ENCODE measurements around the gene LINGO1.

Gene LINGO1

GRCh38 chr15:77589839-77590238 lies 42.9 kb downstream of the LINGO1 start:
- Histone ChIP-seq H3K4ac (ENCODE audit: low read length) (no peak overlapping the region), H3K27ac (replicated peaks; ENCODE audit: low read length) (no peak overlapping the region), H3K79me1 (ENCODE audit: low read depth, low read length) (no peaks in the 10 kb centered on the region), H3K4me2 (ENCODE audit: insufficient read depth, low read length, poor library complexity, severe bottlenecking) (no peak overlapping the region), H4K91ac (ENCODE audit: low read depth, low read length, poor library complexity) (no peak overlapping the region), H3K4me1 (ENCODE audit: control insufficient read depth in 2 of 2, insufficient read depth in 1 of 2, low read depth in 1 of 2, low read length in 2 of 2) (peaks cover 3 to 9% of the 10 kb centered on the region in 2 donors), H3K36me3 (replicated peaks in 1 of 2; ENCODE audit: control insufficient read depth in 2 of 2, insufficient read depth in 2 of 2, low read length in 2 of 2) (no peaks in the 10 kb centered on the region), H2BK15ac (ENCODE audit: low read length) (no peak overlapping the region), H2AFZ (ENCODE audit: low read length) (no peak overlapping the region), H3K4me3 (ENCODE audit: low read length in 2 of 2) (no peak overlapping the region), H3K27me3 (ENCODE audit: control insufficient read depth in 3 of 3, insufficient read depth in 3 of 3, low read depth in 1 of 3, low read length in 3 of 3) (peaks cover 0 to 7% (median 0%) of the 10 kb centered on the region in 3 experiments), H2BK120ac (ENCODE audit: low read depth, low read length) (peak overlapping the region; percentile 16), H2AK5ac (ENCODE audit: low read depth, low read length) (no peak overlapping the region), H4K8ac (ENCODE audit: low read depth, low read length) (no peak overlapping the region), H3K18ac (ENCODE audit: low read length) (peak overlapping the region; percentile 88), H3K9me3 (replicated peaks in 1 of 2; ENCODE audit: control insufficient read depth in 2 of 2, insufficient read depth in 1 of 2, low read depth in 1 of 2, low read length in 2 of 2) (peaks cover 0 to 5% of the 10 kb centered on the region in 2 donors), H3K14ac (ENCODE audit: low read length) (no peak overlapping the region), H3K9ac (ENCODE audit: low read depth, low read length, poor library complexity) (no peak overlapping the region), H2BK12ac (ENCODE audit: low read length) (no peak overlapping the region), H3K23ac (ENCODE audit: low read depth, low read length, poor library complexity) (peak overlapping the region; percentile 49), H2BK5ac (ENCODE audit: low read length) (no peak overlapping the region)
- WGBS, 2 donors (ENCODE audit: extremely low coverage in 2 of 2, insufficient read length in 2 of 2, insufficient replicate concordance in 1 of 2) = no CpG with 5 or more reads among the region's 6 CpGs
- DNase-seq (ENCODE audit: low spot score) = no peak

GRCh38 chr15:77588126-77588525 lies 44.6 kb downstream of the LINGO1 start:
- H3K4me1 ChIP-seq (ENCODE audit: control insufficient read depth in 2 of 2, insufficient read depth in 1 of 2, low read depth in 1 of 2, low read length in 2 of 2) = peaks cover 5 to 13% of the 10 kb centered on the region in 2 donors
- H3K4me2 ChIP-seq (ENCODE audit: insufficient read depth, low read length, poor library complexity, severe bottlenecking) = no peak overlapping the region
- H3K18ac ChIP-seq (ENCODE audit: low read length) = peak overlapping the region; percentile 61
- H3K14ac ChIP-seq (ENCODE audit: low read length) = no peak overlapping the region
- H3K79me1 ChIP-seq (ENCODE audit: low read depth, low read length) = no peaks in the 10 kb centered on the region
- peaks cover 0 to 7% (median 0%) of the 10 kb centered on the region in 3 experiments for H3K27me3 ChIP-seq (ENCODE audit: control insufficient read depth in 3 of 3, insufficient read depth in 3 of 3, low read depth in 1 of 3, low read length in 3 of 3)
- H4K8ac ChIP-seq (ENCODE audit: low read depth, low read length) = no peak overlapping the region
- no peak overlapping the region for H3K4me3 ChIP-seq (ENCODE audit: low read length in 2 of 2)
- peaks cover 0 to 5% of the 10 kb centered on the region in 2 donors for H3K9me3 ChIP-seq (replicated peaks in 1 of 2; ENCODE audit: control insufficient read depth in 2 of 2, insufficient read depth in 1 of 2, low read depth in 1 of 2, low read length in 2 of 2)
- no peak overlapping the region for H3K4ac ChIP-seq (ENCODE audit: low read length)
- no CpG with 5 or more reads among the region's 12 CpGs for WGBS, 2 donors (ENCODE audit: extremely low coverage in 2 of 2, insufficient read length in 2 of 2, insufficient replicate concordance in 1 of 2)
- peak overlapping the region; percentile 90 for H2AK5ac ChIP-seq (ENCODE audit: low read depth, low read length)
- no peak overlapping the region for H2BK12ac ChIP-seq (ENCODE audit: low read length)
- no peaks in the 10 kb centered on the region for H3K36me3 ChIP-seq (replicated peaks in 1 of 2; ENCODE audit: control insufficient read depth in 2 of 2, insufficient read depth in 2 of 2, low read length in 2 of 2)
- DNase-seq (ENCODE audit: low spot score) = no peak
- H2AFZ ChIP-seq (ENCODE audit: low read length) = peak overlapping the region; percentile 57
- H3K23ac ChIP-seq (ENCODE audit: low read depth, low read length, poor library complexity) = no peak overlapping the region
- H3K27ac ChIP-seq (replicated peaks; ENCODE audit: low read length) = no peak overlapping the region
- H3K9ac ChIP-seq (ENCODE audit: low read depth, low read length, poor library complexity) = no peak overlapping the region
- H4K91ac ChIP-seq (ENCODE audit: low read depth, low read length, poor library complexity) = no peak overlapping the region
- peak overlapping the region; percentile 34 for H2BK120ac ChIP-seq (ENCODE audit: low read depth, low read length)
- no peak overlapping the region for H2BK5ac ChIP-seq (ENCODE audit: low read length)
- peak overlapping the region; percentile 68 for H2BK15ac ChIP-seq (ENCODE audit: low read length)

GRCh38 chr15:77584691-77585090 lies 48.0 kb downstream of the LINGO1 start:
- Histone ChIP-seq H3K4ac (ENCODE audit: low read length) (no peak overlapping the region), H3K14ac (ENCODE audit: low read length) (no peak overlapping the region), H3K4me1 (ENCODE audit: control insufficient read depth in 2 of 2, insufficient read depth in 1 of 2, low read depth in 1 of 2, low read length in 2 of 2) (peaks cover 5 to 11% of the 10 kb centered on the region in 2 donors), H4K91ac (ENCODE audit: low read depth, low read length, poor library complexity) (no peak overlapping the region), H3K4me2 (ENCODE audit: insufficient read depth, low read length, poor library complexity, severe bottlenecking) (no peak overlapping the region), H2BK15ac (ENCODE audit: low read length) (no peak overlapping the region), H4K8ac (ENCODE audit: low read depth, low read length) (no peak overlapping the region), H3K36me3 (replicated peaks in 1 of 2; ENCODE audit: control insufficient read depth in 2 of 2, insufficient read depth in 2 of 2, low read length in 2 of 2) (no peaks in the 10 kb centered on the region), H2BK120ac (ENCODE audit: low read depth, low read length) (peak overlapping the region; percentile 53), H3K27ac (replicated peaks; ENCODE audit: low read length) (no peak overlapping the region), H3K18ac (ENCODE audit: low read length) (peak overlapping the region; percentile 82), H3K79me1 (ENCODE audit: low read depth, low read length) (no peaks in the 10 kb centered on the region), H2AK5ac (ENCODE audit: low read depth, low read length) (peak overlapping the region; percentile 63), H2AFZ (ENCODE audit: low read length) (no peak overlapping the region), H3K4me3 (ENCODE audit: low read length in 2 of 2) (no peak overlapping the region), H3K9me3 (replicated peaks in 1 of 2; ENCODE audit: control insufficient read depth in 2 of 2, insufficient read depth in 1 of 2, low read depth in 1 of 2, low read length in 2 of 2) (no peaks in the 10 kb centered on the region), H2BK5ac (ENCODE audit: low read length) (no peak overlapping the region), H3K23ac (ENCODE audit: low read depth, low read length, poor library complexity) (no peak overlapping the region), H2BK12ac (ENCODE audit: low read length) (no peak overlapping the region), H3K9ac (ENCODE audit: low read depth, low read length, poor library complexity) (no peak overlapping the region), H3K27me3 (ENCODE audit: control insufficient read depth in 3 of 3, insufficient read depth in 3 of 3, low read depth in 1 of 3, low read length in 3 of 3) (peaks cover 0 to 7% (median 0%) of the 10 kb centered on the region in 3 experiments)
- DNase-seq (ENCODE audit: low spot score) = no peak
- WGBS, 2 donors (ENCODE audit: extremely low coverage in 2 of 2, insufficient read length in 2 of 2, insufficient replicate concordance in 1 of 2) = no CpG with 5 or more reads among the region's 11 CpGs

- Histone ChIP-seq H3K36me3 (replicated peaks in 1 of 2; ENCODE audit: control insufficient read depth in 2 of 2, insufficient read depth in 2 of 2, low read length in 2 of 2) (no peaks in the 10 kb centered on the region), H2BK15ac (ENCODE audit: low read length) (no peak overlapping the region), H3K4me3 (ENCODE audit: low read length in 2 of 2) (no peak overlapping the region), H2BK5ac (ENCODE audit: low read length) (no peak overlapping the region), H3K14ac (ENCODE audit: low read length) (no peak overlapping the region), H3K4ac (ENCODE audit: low read length) (no peak overlapping the region), H4K8ac (ENCODE audit: low read depth, low read length) (no peak overlapping the region), H2BK120ac (ENCODE audit: low read depth, low read length) (peak overlapping the region; percentile 53), H3K27ac (replicated peaks; ENCODE audit: low read length) (no peak overlapping the region), H3K9me3 (replicated peaks in 1 of 2; ENCODE audit: control insufficient read depth in 2 of 2, insufficient read depth in 1 of 2, low read depth in 1 of 2, low read length in 2 of 2) (no peaks in the 10 kb centered on the region), H3K4me1 (ENCODE audit: control insufficient read depth in 2 of 2, insufficient read depth in 1 of 2, low read depth in 1 of 2, low read length in 2 of 2) (peaks cover 5 to 11% of the 10 kb centered on the region in 2 donors), H2AK5ac (ENCODE audit: low read depth, low read length) (peak overlapping the region; percentile 63), H3K27me3 (ENCODE audit: control insufficient read depth in 3 of 3, insufficient read depth in 3 of 3, low read depth in 1 of 3, low read length in 3 of 3) (peaks cover 0 to 7% (median 0%) of the 10 kb centered on the region in 3 experiments), H3K4me2 (ENCODE audit: insufficient read depth, low read length, poor library complexity, severe bottlenecking) (no peak overlapping the region), H3K23ac (ENCODE audit: low read depth, low read length, poor library complexity) (peak overlapping the region; percentile 29), H2AFZ (ENCODE audit: low read length) (no peak overlapping the region), H3K18ac (ENCODE audit: low read length) (peak overlapping the region; percentile 86), H4K91ac (ENCODE audit: low read depth, low read length, poor library complexity) (no peak overlapping the region), H3K79me1 (ENCODE audit: low read depth, low read length) (no peaks in the 10 kb centered on the region), H3K9ac (ENCODE audit: low read depth, low read length, poor library complexity) (no peak overlapping the region), H2BK12ac (ENCODE audit: low read length) (peak overlapping the region; percentile 43)
- no peak for DNase-seq (ENCODE audit: low spot score)
- WGBS, 2 donors (ENCODE audit: extremely low coverage in 2 of 2, insufficient read length in 2 of 2, insufficient replicate concordance in 1 of 2) = no CpG with 5 or more reads among the region's 7 CpGs
Observed at GRCh38 chr15:77584201-77584600, 48.5 kb downstream of the LINGO1 start.

All from neuronal stem cell (in vitro differentiated cells).